H1 (cell line): ENCODE results near the gene EPHA5. TPM values are rescaled to one million over a fixed set of nuclear protein-coding genes. Genes with fewer than 3 reads are reported as not detected.

Source experiments
- CEBPB ChIP-seq: IDR thresholded peaks from 2 replicates; pipeline ENCODE4 v1.6.1; 2012; ENCODE audit warnings: low read depth, low read length
- NRF1 ChIP-seq: IDR thresholded peaks from 2 replicates; pipeline ENCODE4 v1.6.1; 2011; ENCODE audit warnings: mild to moderate bottlenecking, low read depth, low read length, improper control_type of control experiment
- TCF12 ChIP-seq: IDR thresholded peaks from 2 replicates; pipeline ENCODE4 v1.6.1; 2011; ENCODE audit warnings: low read depth, mild to moderate bottlenecking, low read length
- polyA plus RNA-seq, 7 experiments: library from polyadenylated mRNA; depleted of rRNA in 3 of 7; stranded (reverse) in 5 of 7; unstranded in 2 of 7; fragments of >200 nt in 5 of 7; fragments of 200-250 nt in 2 of 7; gene quantifications; 1 replicate in 5 of 7; 2 replicates in 1 of 7; 4 replicates in 1 of 7; pipeline versions ENCODE4 v1.2.1 to v1.2.3, GENCODE V29; 2011 to 2013; ENCODE audit warnings: missing spikeins in 2 of 7, mixed read lengths in 2 of 7
- total RNA-seq: library from RNA; stranded (reverse); fragmentation: NEBNext Ultra II Directional; extraction: Animal tissue kit (Norgen Biotek cat#: 25700); gene quantifications from 2 replicates; pipeline ENCODE4 v1.2.1, GENCODE V29; 2021

Gene EPHA5
- total and polyA plus RNA-seq, 2 of the 8 experiments (the other 6 are each of a cell fraction or from before 2014, with no cell fraction given) = 0.03 to 0.11 TPM

DNA sequence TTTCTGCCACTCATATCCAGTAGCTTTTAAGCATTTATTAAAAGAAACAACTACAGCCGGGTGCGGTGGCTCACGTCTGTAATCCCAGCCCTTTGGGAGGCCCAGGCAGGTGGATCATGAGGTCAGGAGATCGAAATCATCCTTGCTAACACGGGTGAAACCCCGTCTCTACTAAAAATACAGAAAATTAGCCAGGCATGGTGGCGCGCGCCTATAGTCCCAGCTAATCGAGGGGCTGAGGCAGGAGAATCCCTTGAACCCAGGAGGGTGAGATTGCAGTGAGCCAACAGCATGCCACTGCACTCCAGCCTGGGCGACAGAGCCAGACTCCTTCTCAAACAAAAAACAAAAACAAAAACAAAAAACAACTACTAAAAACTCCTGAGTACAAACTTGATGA, 119.8 kb downstream of the EPHA5 start (continued):
- TF ChIP-seq NRF1 (no peak), CEBPB (no peak), TCF12 (no peak)
- TF ChIP-seq, all 59 proteins: peak for 0
